Endometrial microvascular endothelial cells (primary cell): ENCODE results near the gene VARS2. TPM values are rescaled to one million over a fixed set of nuclear protein-coding genes. Genes with fewer than 3 reads are reported as not detected.
"Not testable (repeated sequence)": the region's sequence is repeated elsewhere in the genome, so short reads cannot be mapped to it uniquely, and the experiment has no call there.

Experiments used
- in situ Hi-C: cut with HindIII; loops from 2 replicates; pipeline ENCODE4 v1.10.0; 2017; ENCODE audit warnings: low sequenced_read_pairs, low pct_unique_long_range_greater_than_20kb; ENCODE audit errors: inconsistent ontology term
- total RNA-seq: library from RNA; depleted of rRNA; stranded (reverse); fragments of >200 nt; gene quantifications from one replicate; pipeline ENCODE4 v1.2.3, GENCODE V29; 2015; ENCODE audit errors: inconsistent ontology term

The VARS2 gene
- total RNA-seq, 1 donor from 2014 or later = 37.4 TPM

DNA sequence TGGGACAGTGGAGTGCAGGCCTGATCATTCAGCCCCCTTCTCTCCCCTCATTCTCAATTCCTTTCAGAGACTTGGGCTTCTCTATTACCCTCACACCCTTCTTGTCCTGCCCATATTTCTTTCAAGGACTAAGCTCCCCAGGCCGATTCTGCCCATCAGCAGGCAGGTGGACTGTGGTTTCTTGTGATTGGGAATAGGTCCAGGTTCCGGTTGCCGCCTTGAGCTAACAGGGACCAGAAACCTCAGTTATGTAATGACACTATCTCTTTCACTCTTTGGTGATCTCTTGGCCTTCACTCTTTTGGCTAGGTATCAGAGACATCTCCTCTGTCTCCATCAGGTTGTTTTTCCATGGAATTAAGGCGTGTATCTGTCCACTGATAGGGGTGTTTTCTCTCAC is 33.2 kb downstream of the VARS2 start:
- in situ Hi-C loops = no loop called here

DNA sequence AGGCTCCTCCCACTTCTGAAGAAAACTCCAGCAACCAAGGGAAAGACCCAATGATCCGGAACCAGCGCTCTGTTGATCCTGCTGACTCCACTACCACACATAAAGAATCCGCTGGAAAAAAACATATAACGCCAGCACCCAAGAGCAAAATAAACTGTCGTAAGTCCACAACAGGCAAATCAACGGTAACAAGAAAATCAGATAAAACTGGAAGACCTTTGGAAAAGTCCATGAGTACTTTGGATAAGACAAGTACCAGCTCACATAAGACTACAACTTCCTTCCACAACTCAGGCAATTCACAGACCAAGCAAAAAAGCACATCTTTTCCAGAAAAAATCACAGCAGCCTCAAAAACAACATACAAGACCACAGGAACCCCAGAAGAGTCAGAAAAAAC is 34.8 kb downstream of the VARS2 start:
- in situ Hi-C loops = no loop called here

DNA sequence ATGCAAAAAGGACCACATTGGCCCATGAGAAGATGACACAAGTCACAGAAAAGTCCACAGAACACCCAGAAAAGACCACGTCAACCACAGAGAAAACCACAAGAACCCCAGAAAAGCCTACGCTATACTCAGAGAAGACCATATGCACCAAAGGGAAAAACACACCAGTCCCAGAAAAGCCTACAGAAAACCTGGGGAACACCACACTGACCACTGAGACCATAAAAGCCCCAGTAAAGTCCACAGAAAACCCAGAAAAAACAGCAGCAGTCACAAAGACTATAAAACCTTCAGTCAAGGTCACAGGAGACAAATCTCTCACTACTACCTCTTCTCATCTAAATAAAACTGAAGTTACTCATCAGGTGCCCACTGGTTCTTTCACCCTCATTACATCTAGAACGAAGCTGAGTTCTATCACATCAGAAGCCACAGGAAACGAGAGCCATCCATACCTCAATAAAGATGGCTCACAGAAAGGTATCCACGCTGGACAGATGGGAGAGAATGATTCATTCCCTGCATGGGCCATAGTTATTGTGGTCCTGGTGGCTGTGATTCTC is 38.0 kb downstream of the VARS2 start:
- in situ Hi-C loops = no loop called here

DNA sequence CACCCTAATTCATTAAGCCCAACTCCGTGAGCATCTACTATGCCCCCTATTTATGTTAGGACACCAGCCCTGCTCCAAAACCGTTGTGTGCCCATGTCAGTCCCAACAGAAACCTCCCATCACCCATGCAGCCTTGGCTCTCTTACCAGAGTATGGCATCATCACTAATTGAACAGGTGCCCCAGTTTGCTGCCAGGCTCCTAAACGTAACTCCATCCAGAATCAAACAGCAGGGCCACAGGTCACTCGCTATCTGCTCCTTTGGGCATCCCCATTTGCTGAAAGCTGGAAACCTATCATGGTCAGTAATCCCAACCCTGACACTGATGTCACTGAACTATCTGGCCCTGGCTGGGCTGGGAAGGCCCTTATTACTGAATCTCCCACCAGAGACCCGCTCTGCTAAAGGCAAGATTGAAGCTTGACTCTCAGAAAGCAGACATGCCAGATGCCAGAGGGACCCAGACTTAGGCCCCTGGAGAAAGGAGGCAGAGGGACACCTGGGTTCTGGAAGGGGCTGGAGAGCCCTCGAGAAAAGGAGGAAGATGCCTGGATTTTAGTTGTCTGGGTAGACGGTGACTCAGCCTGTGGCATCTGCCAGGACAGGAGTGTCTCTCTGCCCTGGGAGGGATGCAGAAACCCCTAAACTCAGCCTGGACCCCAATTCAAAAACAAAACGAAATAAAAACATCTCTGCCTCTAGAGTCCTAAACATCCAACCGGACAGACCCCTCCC is 40.8 kb downstream of the VARS2 start:
- in situ Hi-C loops = no loop called here

DNA sequence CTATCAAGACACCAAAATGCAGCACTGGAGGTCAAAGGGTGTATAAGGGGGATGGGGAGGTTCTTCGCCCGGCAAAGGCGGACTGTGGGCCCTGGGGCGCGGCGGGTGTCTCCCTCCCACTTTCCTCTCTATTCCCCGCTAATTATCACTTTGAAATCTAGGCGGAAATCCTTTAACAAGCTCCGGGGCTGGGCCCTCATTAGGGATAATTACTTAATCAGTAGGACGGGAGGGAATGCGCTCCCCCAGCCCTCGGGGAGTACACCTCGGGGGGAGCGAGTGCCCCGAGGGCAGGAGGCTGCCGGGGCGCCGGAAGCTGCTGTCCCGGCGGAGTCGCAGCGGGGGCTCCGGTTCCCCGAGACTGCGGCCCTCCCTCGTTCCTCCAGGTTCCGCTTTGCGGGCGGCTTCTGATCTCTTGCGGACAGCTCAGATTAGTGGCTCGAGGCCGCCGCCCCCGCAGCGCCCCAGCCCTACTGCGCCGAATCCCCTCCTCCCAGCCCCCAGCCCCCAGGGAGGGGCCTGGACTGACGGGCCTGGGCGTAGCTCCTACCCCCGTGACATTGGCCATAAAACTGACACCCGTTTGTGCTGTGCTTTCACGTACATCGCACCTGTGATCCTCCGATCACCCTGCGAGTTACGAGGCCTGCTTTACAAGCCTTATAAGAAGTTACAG is 41.5 kb downstream of the VARS2 start:
- in situ Hi-C loops = no loop called here

DNA sequence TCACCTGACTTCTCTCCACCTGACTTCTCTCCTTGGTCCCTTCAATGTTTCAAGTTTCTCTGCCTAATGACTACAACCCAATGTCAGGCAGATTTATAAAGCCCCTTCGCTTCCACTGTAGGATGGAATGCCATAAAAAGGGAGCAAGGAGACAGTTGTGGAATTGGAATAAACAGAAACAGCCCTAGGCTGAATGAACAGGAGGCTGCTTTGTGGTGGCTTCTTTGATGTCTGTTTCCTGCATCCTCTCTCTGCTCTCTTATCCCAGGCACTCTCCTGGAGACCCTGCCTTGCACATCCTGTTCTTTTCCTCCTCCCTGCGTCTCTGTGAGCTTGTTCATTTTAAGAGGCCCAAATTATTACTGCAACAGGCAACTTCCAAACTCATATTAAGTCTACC is 43.7 kb downstream of the VARS2 start:
- in situ Hi-C loops = no loop called here

DNA sequence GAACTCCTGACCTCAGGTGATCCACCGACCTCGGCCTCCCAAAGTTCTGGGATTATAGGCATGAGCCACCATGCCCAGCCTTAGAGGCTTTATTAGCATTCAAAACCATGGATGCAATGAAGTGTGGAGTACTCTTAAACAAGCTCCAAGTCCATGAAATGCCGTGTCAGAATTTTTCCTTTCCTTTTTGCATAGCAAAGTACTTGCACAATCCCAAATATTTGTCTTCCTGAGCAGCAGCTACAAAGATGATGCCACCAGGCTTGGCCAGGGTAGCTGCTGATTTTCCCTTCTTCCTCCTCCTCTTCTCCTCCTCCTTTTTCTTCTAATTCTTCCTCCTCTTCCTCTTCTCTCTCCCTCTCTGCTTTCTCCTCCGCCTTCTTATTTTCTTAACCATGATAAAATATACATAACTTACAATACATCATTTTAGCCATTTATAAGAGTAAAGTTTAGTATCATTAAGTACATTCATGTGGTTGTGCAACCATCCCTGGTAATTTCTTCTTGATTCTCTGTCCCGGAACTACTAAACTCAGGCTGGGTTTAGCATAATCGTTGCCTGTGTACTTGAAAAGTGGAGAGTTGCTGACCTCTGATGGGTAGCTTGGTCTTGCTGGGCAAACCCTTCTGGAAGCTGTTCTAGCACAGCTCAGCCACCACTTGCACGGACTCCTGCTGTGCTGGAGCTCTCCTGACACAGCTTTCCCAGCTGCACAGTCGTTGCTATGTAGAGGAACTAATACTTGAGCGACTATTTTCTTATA is 47.1 kb downstream of the VARS2 start:
- in situ Hi-C loops = no loop called here

DNA sequence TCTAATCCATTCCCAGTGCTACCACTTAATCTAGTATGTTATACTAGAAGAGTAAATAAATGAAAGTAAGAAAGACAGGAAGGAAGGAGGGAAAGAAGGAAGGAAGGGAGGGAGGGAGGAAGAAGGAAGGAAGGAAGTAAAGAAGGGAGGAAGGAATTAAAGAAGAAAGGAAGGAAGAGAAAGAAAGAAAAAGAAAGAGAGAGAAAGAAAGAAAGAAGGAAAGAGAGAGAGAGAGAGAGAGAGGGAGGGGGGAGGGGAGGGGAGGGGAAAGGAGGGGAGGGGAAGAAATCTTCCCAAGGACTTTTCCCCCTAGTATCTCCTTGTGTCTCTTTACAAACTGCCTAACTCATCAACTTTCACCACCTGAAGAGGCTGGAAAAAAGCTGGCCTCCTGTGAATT is 48.7 kb downstream of the VARS2 start:
- in situ Hi-C loops = no loop called here

DNA sequence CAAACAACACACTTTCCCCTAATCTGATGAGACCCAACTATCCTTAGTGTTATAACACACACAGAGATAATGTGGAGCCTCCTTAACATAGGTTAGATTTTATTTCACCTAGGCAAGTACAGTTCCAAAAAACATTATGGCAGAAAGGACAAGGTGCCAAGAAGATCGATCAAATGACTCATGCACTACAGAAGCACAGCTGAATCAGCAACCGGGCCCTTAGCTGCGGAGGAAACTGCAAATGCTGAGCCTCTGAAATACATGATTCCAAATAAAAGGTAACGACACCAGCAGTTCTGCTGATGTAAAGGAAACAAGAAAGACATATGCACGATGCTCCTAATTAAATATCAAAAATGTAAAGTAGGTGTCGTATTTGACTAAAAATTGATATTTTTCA is 49.6 kb downstream of the VARS2 start:
- in situ Hi-C loops = no loop called here

DNA sequence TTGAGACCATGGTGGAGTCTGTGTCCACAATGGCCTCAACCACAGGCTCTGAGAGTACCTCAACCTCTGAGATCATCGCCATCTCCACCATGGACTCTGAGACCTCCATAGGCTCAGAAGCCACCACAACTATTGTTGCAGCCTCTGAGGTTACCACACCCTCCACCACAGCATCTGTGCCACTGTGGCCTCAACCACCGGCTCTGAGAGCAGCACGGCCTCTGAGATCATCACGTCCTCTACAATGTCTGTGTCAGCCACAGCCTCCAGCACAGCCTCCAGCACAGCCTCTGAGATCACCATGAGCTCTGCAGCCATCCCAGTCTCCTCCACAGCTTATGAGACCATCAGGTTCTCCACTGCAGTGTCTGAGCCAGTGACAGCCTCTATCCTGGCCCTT is 50.0 kb downstream of the VARS2 start:
- in situ Hi-C loops = no loop called here

DNA sequence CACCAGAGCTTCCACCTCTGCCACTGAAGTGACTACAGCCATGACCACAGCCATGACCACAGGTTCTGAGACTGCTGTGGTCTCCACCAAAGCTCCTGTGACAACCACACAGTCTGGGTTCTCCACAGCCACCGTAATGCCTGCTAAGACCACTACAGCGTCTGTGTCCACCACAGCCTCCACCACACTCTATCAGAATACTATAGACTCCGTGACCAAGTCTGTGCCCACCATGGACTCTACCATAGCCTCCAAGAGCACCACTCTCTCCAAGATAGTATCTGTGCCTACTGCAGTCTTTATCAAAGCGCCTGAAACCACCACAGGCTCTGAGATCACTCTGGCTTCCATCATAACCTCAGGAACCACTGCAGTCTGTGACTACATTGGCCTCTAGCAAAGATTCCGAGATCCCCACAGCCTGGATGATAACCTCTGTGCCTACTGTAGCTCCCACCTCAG is 51.1 kb downstream of the VARS2 start:
- in situ Hi-C loops = no loop called here

DNA sequence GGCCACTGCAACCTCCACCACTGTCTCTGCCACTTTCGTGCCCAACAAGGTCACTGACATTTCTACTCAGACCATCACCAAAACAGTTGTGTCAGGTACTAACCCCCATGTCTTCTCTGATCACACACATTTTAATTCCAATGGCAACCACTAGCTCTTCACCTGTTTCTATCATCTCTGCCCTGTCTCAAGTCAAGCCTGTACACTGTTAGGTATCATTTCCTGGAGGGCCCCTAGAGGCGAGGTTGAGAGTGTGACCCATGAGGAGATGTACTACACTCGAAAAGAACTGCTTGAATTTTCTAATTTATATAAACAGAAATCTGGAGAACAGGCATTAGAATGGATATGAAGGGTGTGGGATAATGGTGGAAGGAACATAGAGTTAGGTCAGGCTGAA is 52.1 kb downstream of the VARS2 start:
- in situ Hi-C loops = no loop called here

DNA sequence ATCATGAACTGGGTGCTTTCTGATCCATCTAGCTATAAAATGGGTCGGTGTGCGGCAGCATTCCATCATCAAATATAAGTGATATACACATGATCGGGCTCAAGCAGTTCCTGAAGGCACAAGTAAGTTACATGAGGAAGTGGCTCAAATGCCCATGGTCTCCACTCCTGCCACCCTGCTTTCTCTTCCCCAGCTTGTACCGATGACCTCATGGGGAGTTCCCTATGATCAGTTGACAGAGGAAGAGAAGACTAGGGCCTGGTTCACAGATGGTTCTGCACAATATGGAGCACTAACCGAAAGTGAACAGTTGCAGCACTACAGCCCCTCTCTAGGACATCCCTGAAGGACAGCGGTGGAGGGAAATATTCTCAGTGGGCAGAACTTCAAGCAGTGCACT is 55.1 kb downstream of the VARS2 start:
- in situ Hi-C loops = not testable (repeated sequence)

DNA sequence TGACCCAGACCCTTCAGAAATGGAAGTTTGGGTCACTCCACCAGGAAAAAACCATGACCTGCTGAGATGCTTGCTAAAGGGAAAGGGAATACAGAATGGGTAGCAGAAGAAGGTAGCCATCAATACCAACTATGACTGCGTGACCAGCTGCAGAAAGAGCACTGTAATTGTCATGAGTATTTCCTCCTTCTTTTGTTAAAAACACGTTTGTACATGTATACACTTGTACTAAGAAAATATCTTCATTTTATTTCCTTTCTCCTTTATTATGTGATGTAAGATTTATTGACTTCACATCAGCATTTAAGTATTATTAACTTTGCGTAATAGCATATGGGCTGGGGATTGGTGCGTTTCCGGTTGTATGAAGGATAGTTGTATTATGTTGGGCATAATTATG is 56.9 kb downstream of the VARS2 start:
- in situ Hi-C loops = no loop called here

DNA sequence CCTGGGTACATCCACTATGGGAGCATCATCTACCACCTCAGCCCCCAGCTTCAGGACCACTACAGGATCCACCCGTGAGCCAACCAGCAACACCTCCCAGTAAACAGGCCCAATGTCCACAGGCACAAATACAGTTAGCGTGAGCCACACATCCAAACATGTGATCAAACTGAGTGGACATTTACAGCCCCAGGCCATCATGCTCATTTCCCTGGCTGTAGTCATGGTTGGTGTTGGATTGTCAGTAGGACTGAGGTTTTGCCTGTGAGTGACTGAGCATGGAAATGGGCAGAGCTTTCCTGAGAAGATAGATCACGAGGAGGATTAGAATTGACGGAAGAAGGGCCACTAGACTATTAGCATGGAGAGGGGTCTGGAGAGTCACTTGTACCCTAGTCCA is 58.8 kb downstream of the VARS2 start:
- in situ Hi-C loops = no loop called here

DNA sequence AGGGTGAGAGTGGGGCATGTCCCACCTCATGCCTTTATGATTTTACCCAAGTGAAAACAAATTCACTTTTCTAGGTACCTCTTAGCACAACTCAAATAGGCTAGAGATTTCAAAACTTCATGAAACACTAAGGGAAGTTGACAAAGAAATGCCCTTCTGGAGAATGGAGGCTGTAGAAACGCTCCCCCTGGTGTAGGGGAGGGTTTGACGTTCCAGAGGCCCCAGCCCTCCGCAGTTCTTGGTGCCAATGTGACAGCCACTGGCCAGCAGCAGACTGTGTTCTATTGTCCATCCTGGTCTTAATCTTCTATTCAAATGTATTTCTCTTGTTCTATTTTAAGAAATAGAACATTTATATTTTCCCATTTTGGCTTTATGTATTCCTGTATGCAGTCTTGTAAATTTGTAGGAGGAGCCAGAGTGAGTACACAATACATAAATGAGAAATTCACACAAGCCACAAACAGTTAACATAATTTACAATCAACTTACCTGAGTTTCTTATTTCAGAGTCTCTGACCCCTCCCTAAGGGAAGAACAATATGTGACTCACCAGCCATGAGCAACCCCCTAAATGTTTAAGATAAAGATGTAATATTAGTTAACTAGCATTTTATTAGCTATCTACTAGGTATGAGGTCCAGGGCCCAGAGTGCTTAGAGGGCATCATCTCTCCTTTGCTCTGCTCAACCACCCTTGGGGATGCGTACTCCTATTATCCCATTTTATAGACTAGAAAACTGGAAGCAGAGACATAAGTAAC is 60.6 kb downstream of the VARS2 start:
- in situ Hi-C loops = no loop called here
